Nephron progenitor cell (in vitro differentiated cells): ENCODE measurements around the gene ECEL1.

Experiments
- DNase-seq: peaks from one replicate; pipeline ENCODE4 v3.0.0; 2021
- H3K27ac Mint-ChIP-seq: 2 replicates; pipeline ENCODE4 v1.8.0; 2021; ENCODE audit warnings: mild to moderate bottlenecking, moderate library complexity, mixed read lengths
- H3K27me3 Mint-ChIP-seq: 2 replicates; pipeline ENCODE4 v1.8.0; 2021; ENCODE audit warnings: mild to moderate bottlenecking, low read depth, mixed read lengths; ENCODE audit not compliant: poor library complexity
- H3K36me3 Mint-ChIP-seq: 2 replicates; pipeline ENCODE4 v1.8.0; 2021; ENCODE audit warnings: low read depth, mixed read lengths
- H3K4me1 Mint-ChIP-seq: 2 replicates; pipeline ENCODE4 v1.8.0; 2021; ENCODE audit warnings: mixed read lengths
- H3K4me3 Mint-ChIP-seq: 2 replicates; pipeline ENCODE4 v1.8.0; 2021; ENCODE audit warnings: mild to moderate bottlenecking, moderate library complexity, mixed read lengths
- H3K9me3 Mint-ChIP-seq: 2 replicates; pipeline ENCODE4 v1.8.0; 2021; ENCODE audit warnings: mild to moderate bottlenecking, moderate library complexity, mixed read lengths
- TF ChIP-seq, protein P1 (sequence below): fragments of 200-600 bp; sonication (generic); IDR thresholded peaks from 2 replicates; pipeline ENCODE4 v1.5.0; 2021; ENCODE audit warnings: antibody characterized with exemption

ECEL1 gene

DNA sequence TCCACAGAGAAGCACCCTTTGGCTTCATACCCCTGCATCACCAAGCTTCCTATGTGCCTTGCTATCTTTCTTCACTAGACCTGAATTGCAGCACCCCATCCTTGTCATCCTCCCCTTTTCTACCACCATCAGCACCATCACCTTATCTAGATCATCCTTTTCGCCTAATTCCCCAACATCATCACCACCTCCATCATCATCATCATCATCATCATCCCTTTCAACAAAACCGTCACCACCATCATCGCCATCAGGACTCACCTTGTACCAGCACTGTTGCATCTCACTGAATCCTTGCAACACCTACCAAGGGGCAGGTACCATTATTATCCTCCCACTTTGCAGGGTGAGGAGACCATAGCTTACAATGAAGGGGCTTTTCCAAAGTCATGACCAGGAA, 10.8 kb upstream of the ECEL1 start:
- Mint-ChIP-seq H3K4me3 (no peak overlapping the region), H3K4me1 (peaks cover 68% of the 10 kb centered on the region), H3K36me3 (no peaks in the 10 kb centered on the region), H3K27me3 (peaks cover 40% of the 10 kb centered on the region), H3K9me3 (no peaks in the 10 kb centered on the region), H3K27ac (no peak overlapping the region)
- no peak for DNase-seq
- TF ChIP-seq, protein P1, sequence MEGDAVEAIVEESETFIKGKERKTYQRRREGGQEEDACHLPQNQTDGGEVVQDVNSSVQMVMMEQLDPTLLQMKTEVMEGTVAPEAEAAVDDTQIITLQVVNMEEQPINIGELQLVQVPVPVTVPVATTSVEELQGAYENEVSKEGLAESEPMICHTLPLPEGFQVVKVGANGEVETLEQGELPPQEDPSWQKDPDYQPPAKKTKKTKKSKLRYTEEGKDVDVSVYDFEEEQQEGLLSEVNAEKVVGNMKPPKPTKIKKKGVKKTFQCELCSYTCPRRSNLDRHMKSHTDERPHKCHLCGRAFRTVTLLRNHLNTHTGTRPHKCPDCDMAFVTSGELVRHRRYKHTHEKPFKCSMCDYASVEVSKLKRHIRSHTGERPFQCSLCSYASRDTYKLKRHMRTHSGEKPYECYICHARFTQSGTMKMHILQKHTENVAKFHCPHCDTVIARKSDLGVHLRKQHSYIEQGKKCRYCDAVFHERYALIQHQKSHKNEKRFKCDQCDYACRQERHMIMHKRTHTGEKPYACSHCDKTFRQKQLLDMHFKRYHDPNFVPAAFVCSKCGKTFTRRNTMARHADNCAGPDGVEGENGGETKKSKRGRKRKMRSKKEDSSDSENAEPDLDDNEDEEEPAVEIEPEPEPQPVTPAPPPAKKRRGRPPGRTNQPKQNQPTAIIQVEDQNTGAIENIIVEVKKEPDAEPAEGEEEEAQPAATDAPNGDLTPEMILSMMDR = no peak

GRCh38 chr2:232497348-232497747, 9.7 kb upstream of the ECEL1 start:
- no peak for DNase-seq
- H3K27ac Mint-ChIP-seq = no peak overlapping the region
- H3K4me3 Mint-ChIP-seq = no peak overlapping the region
- TF ChIP-seq, protein P1 = no peak
- H3K27me3 Mint-ChIP-seq = peaks cover 41% of the 10 kb centered on the region
- peaks cover 75% of the 10 kb centered on the region for H3K4me1 Mint-ChIP-seq
- no peaks in the 10 kb centered on the region for H3K9me3 Mint-ChIP-seq
- no peaks in the 10 kb centered on the region for H3K36me3 Mint-ChIP-seq

DNA sequence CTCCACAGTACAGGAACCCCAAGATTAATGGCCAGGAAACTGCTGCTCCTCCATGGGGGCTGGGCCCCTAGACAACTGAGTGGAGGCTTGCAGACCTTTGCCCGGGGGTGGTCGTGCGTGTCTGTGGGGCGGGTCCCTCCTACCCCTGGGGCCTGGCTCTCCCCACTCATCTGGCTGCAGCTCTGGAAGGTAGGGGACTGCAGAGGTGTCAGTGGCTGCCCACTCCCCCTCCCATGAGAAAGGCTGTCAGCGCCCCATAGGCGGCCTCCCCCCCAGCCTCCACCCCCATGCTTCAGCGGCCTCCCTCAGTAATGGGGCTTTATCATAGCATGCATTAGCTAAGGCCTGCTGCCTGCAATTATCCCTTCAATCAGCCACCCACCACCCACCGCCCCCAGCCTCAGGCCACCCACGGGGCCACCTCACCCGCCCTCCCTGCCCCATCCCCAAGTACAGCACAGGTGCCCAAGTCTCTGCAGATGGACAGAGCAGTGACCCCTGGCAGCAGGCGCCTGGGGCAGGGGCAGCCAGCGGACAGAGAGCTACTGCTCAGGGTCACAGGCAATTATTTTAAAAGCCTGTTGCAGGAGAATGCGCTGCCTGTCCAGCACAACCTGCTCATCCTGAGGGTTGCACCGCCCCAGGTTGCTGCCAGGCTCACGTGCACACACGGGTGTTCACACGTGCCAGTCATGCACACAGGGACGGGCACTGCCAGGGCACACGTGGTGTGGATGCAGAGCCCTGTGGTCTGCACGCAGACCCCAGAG, 9.1 kb upstream of the ECEL1 start:
- DNase-seq = peak; percentile 39
- H3K9me3 Mint-ChIP-seq = no peaks in the 10 kb centered on the region
- H3K36me3 Mint-ChIP-seq = no peaks in the 10 kb centered on the region
- H3K27ac Mint-ChIP-seq = no peak overlapping the region
- peaks cover 73% of the 10 kb centered on the region for H3K4me1 Mint-ChIP-seq
- TF ChIP-seq, protein P1 = no peak
- no peak overlapping the region for H3K4me3 Mint-ChIP-seq
- H3K27me3 Mint-ChIP-seq = peaks cover 48% of the 10 kb centered on the region

DNA sequence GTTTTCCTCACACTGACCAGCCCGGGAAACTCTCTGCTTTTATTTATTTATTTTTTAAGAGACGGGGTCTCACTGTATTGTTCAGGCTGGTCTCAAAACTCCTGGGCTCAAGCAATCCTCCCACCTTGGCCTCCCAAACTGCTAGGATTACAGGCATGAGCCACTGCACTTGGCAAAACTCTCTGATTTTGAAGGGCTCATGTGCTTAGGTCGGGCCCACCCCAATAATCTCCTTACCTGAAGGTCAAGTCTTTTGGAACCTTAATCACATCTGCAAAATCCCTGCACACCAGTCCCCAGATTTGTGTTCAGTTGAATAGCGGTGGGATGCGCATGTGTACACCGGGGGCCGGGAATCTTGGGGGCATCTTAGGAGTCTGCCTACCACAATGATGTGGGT, 7.7 kb upstream of the ECEL1 start:
- TF ChIP-seq, protein P1 = no peak
- DNase-seq = no peak
- Mint-ChIP-seq H3K9me3 (no peaks in the 10 kb centered on the region), H3K27me3 (peaks cover 57% of the 10 kb centered on the region), H3K4me3 (no peak overlapping the region), H3K36me3 (no peaks in the 10 kb centered on the region), H3K4me1 (peaks cover 68% of the 10 kb centered on the region), H3K27ac (no peak overlapping the region)

DNA sequence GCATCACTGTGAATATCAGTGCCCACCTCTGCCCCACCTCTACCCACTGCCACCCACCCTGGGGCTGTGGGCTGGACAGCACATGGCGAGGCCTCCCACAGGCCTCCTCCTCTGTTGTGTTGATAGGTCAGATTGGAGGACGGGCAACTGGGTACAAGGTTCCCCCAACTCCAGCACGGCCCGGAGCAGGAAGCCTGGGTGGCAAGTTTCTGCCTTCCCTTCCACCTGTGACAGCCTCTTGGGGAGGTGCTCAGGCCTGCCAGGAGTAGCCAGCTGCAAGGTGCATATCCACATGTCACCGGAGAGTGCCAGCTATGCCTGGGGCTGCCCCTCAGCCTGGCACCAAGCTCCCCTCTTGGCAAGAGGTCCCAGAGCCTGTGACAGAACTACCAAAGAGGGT, 6.9 kb upstream of the ECEL1 start:
- Mint-ChIP-seq H3K4me1 (peaks cover 64% of the 10 kb centered on the region), H3K4me3 (no peak overlapping the region), H3K27me3 (peaks cover 57% of the 10 kb centered on the region), H3K9me3 (no peaks in the 10 kb centered on the region), H3K27ac (no peak overlapping the region), H3K36me3 (no peaks in the 10 kb centered on the region)
- TF ChIP-seq, protein P1 = no peak
- DNase-seq = no peak
